ENCODE data around the gene NT5DC4.

The NT5DC4 gene

DNA sequence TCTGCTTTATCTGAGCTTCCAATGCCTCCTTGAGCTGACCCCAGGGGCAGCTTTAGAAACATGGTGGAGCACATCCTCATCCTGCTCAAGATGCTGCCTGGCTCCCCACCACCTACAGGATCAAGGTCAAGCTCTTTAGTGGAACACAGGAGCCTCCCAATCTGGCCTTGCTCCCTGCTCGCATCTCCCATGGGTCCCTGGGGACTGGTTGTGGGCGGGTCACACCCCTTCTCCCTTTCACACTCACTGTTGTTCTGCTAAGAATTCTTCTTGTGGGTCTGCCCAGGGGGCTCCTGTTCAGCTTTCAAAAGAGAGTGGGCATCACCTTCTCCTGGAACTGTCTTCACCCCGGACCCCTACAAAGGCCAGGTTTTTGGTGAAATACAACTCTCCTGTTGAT, 8.4 kb upstream of the NT5DC4 start:
- H3K27me3 ChIP-seq (ENCODE audit: control insufficient read depth, low read length): peaks cover 35% of the 10 kb centered on the region
- H3K4me1 ChIP-seq (ENCODE audit: control insufficient read depth, low read length): peaks cover 13% of the 10 kb centered on the region
- no peaks in the 10 kb centered on the region for H3K9me3 ChIP-seq (ENCODE audit: control insufficient read depth, insufficient read depth, low read length)
- H3K36me3 ChIP-seq (ENCODE audit: control insufficient read depth, low read length): no peaks in the 10 kb centered on the region
- no peaks in the 10 kb centered on the region for H3K79me2 ChIP-seq (ENCODE audit: control insufficient read depth, low read length)
- no peak overlapping the region for H3K27ac ChIP-seq (ENCODE audit: low read depth, low read length)
- TF ChIP-seq, protein P1, sequence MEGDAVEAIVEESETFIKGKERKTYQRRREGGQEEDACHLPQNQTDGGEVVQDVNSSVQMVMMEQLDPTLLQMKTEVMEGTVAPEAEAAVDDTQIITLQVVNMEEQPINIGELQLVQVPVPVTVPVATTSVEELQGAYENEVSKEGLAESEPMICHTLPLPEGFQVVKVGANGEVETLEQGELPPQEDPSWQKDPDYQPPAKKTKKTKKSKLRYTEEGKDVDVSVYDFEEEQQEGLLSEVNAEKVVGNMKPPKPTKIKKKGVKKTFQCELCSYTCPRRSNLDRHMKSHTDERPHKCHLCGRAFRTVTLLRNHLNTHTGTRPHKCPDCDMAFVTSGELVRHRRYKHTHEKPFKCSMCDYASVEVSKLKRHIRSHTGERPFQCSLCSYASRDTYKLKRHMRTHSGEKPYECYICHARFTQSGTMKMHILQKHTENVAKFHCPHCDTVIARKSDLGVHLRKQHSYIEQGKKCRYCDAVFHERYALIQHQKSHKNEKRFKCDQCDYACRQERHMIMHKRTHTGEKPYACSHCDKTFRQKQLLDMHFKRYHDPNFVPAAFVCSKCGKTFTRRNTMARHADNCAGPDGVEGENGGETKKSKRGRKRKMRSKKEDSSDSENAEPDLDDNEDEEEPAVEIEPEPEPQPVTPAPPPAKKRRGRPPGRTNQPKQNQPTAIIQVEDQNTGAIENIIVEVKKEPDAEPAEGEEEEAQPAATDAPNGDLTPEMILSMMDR (IDR thresholded peaks at IDR 0.05; ENCODE audit: low read depth, low read length, poor library complexity, severe bottlenecking): no peak
- TF ChIP-seq EZH2phosphoT487 (IDR thresholded peaks at IDR 0.05; ENCODE audit: borderline replicate concordance, low read length): no peak
- no peak overlapping the region for H3K4me3 ChIP-seq (ENCODE audit: low read length)
- no peak overlapping the region for H3K4me2 ChIP-seq (ENCODE audit: low read length)
- H4K20me1 ChIP-seq (ENCODE audit: control insufficient read depth, insufficient read depth, low read depth, low read length): no peaks in the 10 kb centered on the region
- no peaks in the 10 kb centered on the region for H3K9me2 ChIP-seq (replicated peaks; ENCODE audit: control insufficient read depth, low read length)
- H3F3A ChIP-seq (ENCODE audit: control insufficient read depth, insufficient read depth): no peaks in the 10 kb centered on the region

DNA sequence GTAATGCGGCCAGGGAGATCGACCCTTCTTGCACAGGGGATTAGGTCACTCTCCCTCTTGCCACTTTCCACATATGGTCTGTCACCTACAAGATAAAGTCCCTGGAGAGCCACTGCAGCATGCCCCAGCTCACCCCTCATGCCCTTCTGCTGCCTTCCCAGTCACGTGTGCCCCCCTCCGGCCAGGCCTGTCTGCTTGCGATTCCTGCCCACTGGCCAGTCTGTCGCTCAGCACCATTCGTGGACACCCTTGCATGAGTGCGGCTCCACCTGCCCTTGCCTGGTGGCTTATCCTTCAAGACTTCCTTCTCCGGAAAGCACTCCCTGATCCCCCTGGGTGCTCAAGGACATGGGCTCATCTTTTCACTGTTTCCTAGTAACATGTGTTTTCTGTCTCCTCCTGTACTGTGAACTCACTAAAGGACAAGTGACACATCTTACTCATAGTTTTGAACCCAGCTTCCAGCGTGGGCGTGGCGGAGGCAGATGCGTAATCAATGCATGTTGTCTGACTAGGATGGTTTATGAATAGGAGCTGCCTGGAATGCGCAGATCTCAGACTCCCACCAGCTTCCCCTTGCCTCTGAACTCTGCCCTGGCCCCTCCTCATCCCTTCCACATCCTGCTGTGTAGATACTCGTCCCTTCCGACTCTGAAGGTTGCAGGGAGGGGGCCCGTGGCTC, 7.8 kb upstream of the NT5DC4 start:
- Histone ChIP-seq H4K20me1 (ENCODE audit: control insufficient read depth, insufficient read depth, low read depth, low read length) (no peaks in the 10 kb centered on the region), H3K27me3 (ENCODE audit: control insufficient read depth, low read length) (peaks cover 30% of the 10 kb centered on the region), H3K36me3 (ENCODE audit: control insufficient read depth, low read length) (no peaks in the 10 kb centered on the region), H3K27ac (ENCODE audit: low read depth, low read length) (no peak overlapping the region), H3K9me3 (ENCODE audit: control insufficient read depth, insufficient read depth, low read length) (no peaks in the 10 kb centered on the region), H3K4me2 (ENCODE audit: low read length) (no peak overlapping the region), H3K79me2 (ENCODE audit: control insufficient read depth, low read length) (no peaks in the 10 kb centered on the region), H3K4me1 (ENCODE audit: control insufficient read depth, low read length) (peaks cover 11% of the 10 kb centered on the region), H3K9me2 (replicated peaks; ENCODE audit: control insufficient read depth, low read length) (no peaks in the 10 kb centered on the region), H3F3A (ENCODE audit: control insufficient read depth, insufficient read depth) (no peaks in the 10 kb centered on the region), H3K4me3 (ENCODE audit: low read length) (no peak overlapping the region)
- TF ChIP-seq EZH2phosphoT487 (IDR thresholded peaks at IDR 0.05; ENCODE audit: borderline replicate concordance, low read length): no peak
- TF ChIP-seq, protein P1 (IDR thresholded peaks at IDR 0.05; ENCODE audit: low read depth, low read length, poor library complexity, severe bottlenecking): no peak

DNA sequence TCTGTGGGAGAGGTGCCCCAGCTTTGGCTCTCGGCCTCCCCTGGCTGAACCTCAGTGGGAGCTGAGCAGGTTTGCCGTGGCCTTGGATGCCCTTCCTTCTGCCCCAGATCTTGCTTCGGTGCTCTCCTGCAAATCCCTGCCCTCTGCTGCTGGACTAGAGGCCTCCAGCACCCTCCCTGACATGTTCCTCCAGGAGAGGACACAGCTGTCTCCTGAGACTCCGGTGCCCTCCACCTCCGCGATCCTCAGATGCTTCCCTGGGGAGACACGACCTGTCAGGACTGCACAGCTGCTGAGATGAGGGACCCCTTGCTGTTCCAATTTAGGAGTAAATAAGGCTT, 7.3 kb upstream of the NT5DC4 start:
- Histone ChIP-seq H3F3A (ENCODE audit: control insufficient read depth, insufficient read depth) (no peaks in the 10 kb centered on the region), H3K27ac (ENCODE audit: low read depth, low read length) (no peak overlapping the region), H3K79me2 (ENCODE audit: control insufficient read depth, low read length) (no peaks in the 10 kb centered on the region), H4K20me1 (ENCODE audit: control insufficient read depth, insufficient read depth, low read depth, low read length) (no peaks in the 10 kb centered on the region), H3K36me3 (ENCODE audit: control insufficient read depth, low read length) (no peaks in the 10 kb centered on the region), H3K27me3 (ENCODE audit: control insufficient read depth, low read length) (peaks cover 24% of the 10 kb centered on the region), H3K4me1 (ENCODE audit: control insufficient read depth, low read length) (peaks cover 6% of the 10 kb centered on the region), H3K4me2 (ENCODE audit: low read length) (no peak overlapping the region), H3K4me3 (ENCODE audit: low read length) (no peak overlapping the region), H3K9me3 (ENCODE audit: control insufficient read depth, insufficient read depth, low read length) (no peaks in the 10 kb centered on the region), H3K9me2 (replicated peaks; ENCODE audit: control insufficient read depth, low read length) (no peaks in the 10 kb centered on the region)
- TF ChIP-seq, protein P1 (IDR thresholded peaks at IDR 0.05; ENCODE audit: low read depth, low read length, poor library complexity, severe bottlenecking): no peak
- TF ChIP-seq EZH2phosphoT487 (IDR thresholded peaks at IDR 0.05; ENCODE audit: borderline replicate concordance, low read length): no peak

Measured in DOHH2 (cell line).